Skin epidermis (tissue), 12 donors: ENCODE measurements around the gene GABBR2.

ENCODE experiments used
- H3K27ac ChIP-seq, 21 experiments: fragments of 200-600 bp; sonication (generic) in 11 of 21; one replicate each; pipeline ENCODE4 v1.5.0; 2020; ENCODE audit warnings: mild to moderate bottlenecking in 3 of 21, inconsistent platforms in 2 of 21, moderate library complexity in 2 of 21
- H3K4me3 ChIP-seq, 7 experiments: fragments of 200-600 bp; sonication (generic) in 2 of 7; one replicate each; pipeline ENCODE4 v1.5.0; 2020; ENCODE audit warnings: inconsistent platforms in 2 of 7, mild to moderate bottlenecking in 2 of 7, moderate library complexity in 1 of 7

The GABBR2 gene

GRCh38 chr9:98324801-98325200 lies 383.9 kb downstream of the GABBR2 start:
- Histone ChIP-seq H3K27ac (no peak overlapping the region), H3K4me3 (no peak overlapping the region)

GRCh38 chr9:98323831-98324135 lies 385.0 kb downstream of the GABBR2 start:
- Histone ChIP-seq H3K27ac (no peak overlapping the region), H3K4me3 (no peak overlapping the region)

- Histone ChIP-seq H3K4me3 (no peak overlapping the region), H3K27ac (no peak overlapping the region)
These were observed 385.5 kb downstream of the GABBR2 start for GRCh38 chr9:98323051-98323830.

- Histone ChIP-seq H3K27ac (no peak overlapping the region), H3K4me3 (no peak overlapping the region)
These were observed 387.5 kb downstream of the GABBR2 start for GRCh38 chr9:98321269-98321668.

GRCh38 chr9:98318834-98319478 lies 389.8 kb downstream of the GABBR2 start:
- no peak overlapping the region for H3K4me3 ChIP-seq
- no peak overlapping the region for H3K27ac ChIP-seq

- Histone ChIP-seq H3K4me3 (no peak overlapping the region), H3K27ac (no peak overlapping the region)
These were observed 390.5 kb downstream of the GABBR2 start for GRCh38 chr9:98318041-98318790.

- H3K4me3 ChIP-seq, result no peak overlapping the region
These were observed 391.4 kb downstream of the GABBR2 start for GRCh38 chr9:98317134-98317857.

GRCh38 chr9:98316445-98317133 lies 392.1 kb downstream of the GABBR2 start:
- Histone ChIP-seq H3K4me3 (no peak overlapping the region), H3K27ac (no peak overlapping the region)

More at GRCh38 chr9:98317134-98317857, 391.4 kb downstream of the GABBR2 start:
- no peak overlapping the region for H3K27ac ChIP-seq

GRCh38 chr9:98315551-98316060 lies 393.1 kb downstream of the GABBR2 start:
- Histone ChIP-seq H3K27ac (no peak overlapping the region), H3K4me3 (no peak overlapping the region)

GRCh38 chr9:98315067-98315453 lies 393.7 kb downstream of the GABBR2 start:
- no peak overlapping the region for H3K27ac ChIP-seq
- no peak overlapping the region for H3K4me3 ChIP-seq

- H3K4me3 ChIP-seq, result no peak overlapping the region
- no peak overlapping the region for H3K27ac ChIP-seq
These were observed 394.2 kb downstream of the GABBR2 start for GRCh38 chr9:98314381-98315066.

- Histone ChIP-seq H3K4me3 (no peak overlapping the region), H3K27ac (no peak overlapping the region)
These were observed 396.4 kb downstream of the GABBR2 start for GRCh38 chr9:98312365-98312764.

- H3K27ac ChIP-seq, result no peak overlapping the region
- H3K4me3 ChIP-seq, result no peak overlapping the region
These were observed 397.2 kb downstream of the GABBR2 start for GRCh38 chr9:98311541-98311940.

- H3K4me3 ChIP-seq, result no peak overlapping the region
- H3K27ac ChIP-seq, result no peak overlapping the region
These were observed 397.9 kb downstream of the GABBR2 start for GRCh38 chr9:98310752-98311392.

- Histone ChIP-seq H3K27ac (no peak overlapping the region), H3K4me3 (no peak overlapping the region)
These were observed 402.2 kb downstream of the GABBR2 start for GRCh38 chr9:98306384-98307145.

GRCh38 chr9:98304381-98304780 lies 404.4 kb downstream of the GABBR2 start:
- H3K4me3 ChIP-seq, result no peak overlapping the region
- H3K27ac ChIP-seq, result no peak overlapping the region

GRCh38 chr9:98303633-98304125 lies 405.1 kb downstream of the GABBR2 start:
- Histone ChIP-seq H3K27ac (no peak overlapping the region), H3K4me3 (no peak overlapping the region)
